Measurements from ENCODE around the gene CNTN6. TPM values are rescaled to one million over a fixed set of nuclear protein-coding genes. Genes with fewer than 3 reads are reported as not detected.

Gene CNTN6
- total and polyA plus RNA-seq, 2 of the 13 experiments (the other 11 are each of a cell fraction or from before 2014, with no cell fraction given), result not detected

DNA sequence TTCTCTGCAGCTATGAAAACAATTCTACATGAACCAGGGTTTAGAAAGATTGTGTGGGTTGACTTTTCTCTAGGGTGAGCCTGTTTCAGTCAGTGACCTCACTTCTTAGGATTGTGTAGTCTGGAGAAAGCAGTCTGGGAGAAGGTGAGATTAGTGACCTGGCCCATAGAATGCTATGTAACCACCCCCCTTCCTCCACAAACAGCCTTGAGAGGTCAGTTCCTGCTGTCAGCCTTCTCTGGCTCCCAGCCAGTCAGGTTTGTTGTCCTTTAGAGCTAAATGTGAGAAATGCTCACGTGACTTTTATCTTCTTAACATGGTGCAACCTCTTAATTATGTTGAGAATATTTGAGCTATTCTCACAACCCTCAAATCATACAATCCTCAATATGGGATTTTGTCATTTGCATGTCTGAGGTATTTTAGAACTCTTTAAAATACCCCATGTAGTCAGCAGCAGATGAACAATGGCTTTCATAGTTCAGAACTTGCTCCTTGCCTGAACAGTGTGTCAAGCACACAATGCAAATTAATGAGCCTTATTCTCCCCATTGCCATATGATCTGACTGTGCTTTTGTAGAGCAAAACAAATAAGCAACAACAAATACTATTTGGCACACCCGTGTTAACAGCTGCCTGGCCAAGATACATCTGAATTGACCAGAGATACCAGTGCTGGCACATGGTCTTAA is 311.6 kb downstream of the CNTN6 start:
- ChIA-PET POLR2A (no interaction called here), CTCF (ENCODE audit: low intra/inter-chr PET ratio, low total read pairs) (no interaction called here)
- no TSS peak for BruUV-seq (replicated peaks)
- H3K4me2 ChIP-seq (ENCODE audit: low read depth, low read length), result no peak overlapping the region
- intact Hi-C loops (cut with micrococcal nuclease; ENCODE audit: unreplicated experiment), result no loop called here
- no peaks in the 10 kb centered on the region for H3K27me3 ChIP-seq (ENCODE audit: control insufficient read depth in 1 of 2, insufficient read depth in 2 of 2, low read length in 2 of 2)
- H3K79me2 ChIP-seq (ENCODE audit: insufficient read depth, low read length), result no peaks in the 10 kb centered on the region
- TF ChIP-seq ADNP (CRISPR knock-in tag; IDR thresholded peaks at IDR 0.05) (no peak), ELF3 (CRISPR knock-in tag; IDR thresholded peaks at IDR 0.05) (no peak), ZNF121 (CRISPR knock-in tag; IDR thresholded peaks at IDR 0.05) (no peak), DMTF1 (CRISPR knock-in tag; IDR thresholded peaks at IDR 0.05) (no peak), BRCA1 (CRISPR knock-in tag; IDR thresholded peaks at IDR 0.05) (no peak), ZNF143 (CRISPR knock-in tag; IDR thresholded peaks at IDR 0.05) (no peak), NFATC3 (CRISPR knock-in tag; IDR thresholded peaks at IDR 0.05) (no peak), ZNF891 (CRISPR knock-in tag; IDR thresholded peaks at IDR 0.05) (no peak), BHLHE40 (IDR thresholded peaks at IDR 0.05; ENCODE audit: low read length) (no peak)
- no peak overlapping the region for H2AFZ ChIP-seq (ENCODE audit: low read length)
- WGBS (ENCODE audit: low lambda C conversion rate), result 0% methylated on average over 2 of the region's 2 CpGs
- no peaks in the 10 kb centered on the region for H4K20me1 ChIP-seq (ENCODE audit: insufficient read depth, low read length)
- in situ Hi-C loops (cut with HindIII; ENCODE audit: extremely low pct_ligation_motif_present, low pct_unique_long_range_greater_than_20kb), result no loop called here
- H3K4me1 ChIP-seq (ENCODE audit: insufficient read depth, low read length), result no peaks in the 10 kb centered on the region
- H3K9ac ChIP-seq (ENCODE audit: insufficient read depth, low read depth, low read length), result no peak overlapping the region
- FAIRE-seq, result no peak
- DNase-seq (ENCODE audit: low spot score), result no peak
- no peaks in the 10 kb centered on the region for H3K36me3 ChIP-seq (replicated peaks in 1 of 2; ENCODE audit: control insufficient read depth in 1 of 2, insufficient read depth in 2 of 2, low read length in 2 of 2)
- no peak overlapping the region for H3K4me3 ChIP-seq (replicated peaks in 1 of 3; ENCODE audit: insufficient read depth in 1 of 3, low read depth in 2 of 3, low read length in 3 of 3)
- no peak for ATAC-seq
- peaks cover 91% of the 10 kb centered on the region for H3K9me3 ChIP-seq (ENCODE audit: low read length)
- H3K27ac ChIP-seq (ENCODE audit: extremely low read length, insufficient read depth, low read length), result no peak overlapping the region
